Testis (tissue), 2 donors: ENCODE data around the gene VWDE.

Source experiments
- CTCF ChIP-seq, 3 experiments: fragments of 450-650 bp in 2 of 3; fragments of 200-600 bp in 1 of 3; sonication (generic) in 1 of 3; IDR thresholded peaks; one replicate each; pipeline ENCODE4 v1.5.1; 2016 to 2019; ENCODE audit warnings: antibody characterized with exemption in 3 of 3, mild to moderate bottlenecking in 2 of 3, moderate library complexity in 1 of 3
- POLR2A ChIP-seq: fragments of 450-650 bp; IDR thresholded peaks from one replicate; pipeline ENCODE4 v1.6.1; 2017; ENCODE audit warnings: antibody characterized with exemption, mild to moderate bottlenecking, moderate library complexity

GRCh38 chr7:12385364-12385786 lies 18.3 kb downstream of the VWDE start:
- TF ChIP-seq CTCF (IDR thresholded peaks at IDR 0.05), result no peak
- TF ChIP-seq POLR2A, result no peak
